GM18519 (cell line): Measurements from ENCODE around the gene DENND4C.
"Not testable (repeated sequence)": the region's sequence is repeated elsewhere in the genome, so short reads cannot be mapped to it uniquely, and the experiment has no call there.

Experiments used
- ATAC-seq: cut with Tn5 transposase; IDR thresholded peaks from one replicate; pipeline ENCODE4 v1.9.1; 2021; ENCODE audit warnings: mild to moderate bottlenecking, moderate library complexity; ENCODE audit not compliant: unreplicated experiment, low FRiP score

Gene DENND4C

GRCh38 chr9:19405771-19406170 lies 175.3 kb downstream of the DENND4C start:
- ATAC-seq = no peak

- ATAC-seq = no peak
These were observed 177.8 kb downstream of the DENND4C start for GRCh38 chr9:19408316-19408692.

- ATAC-seq = peak; percentile 93
These were observed 178.4 kb downstream of the DENND4C start, which contains the start of gene ACER2 for GRCh38 chr9:19408693-19409400. Gene ACER2 (plus strand): TSS chr9:19409009. CDS start chr9:19409085, 76 bp downstream.

GRCh38 chr9:19409401-19410194 lies 179.1 kb downstream of the DENND4C start:
- ATAC-seq = no peak

GRCh38 chr9:19410195-19410503 lies 179.7 kb downstream of the DENND4C start:
- no peak for ATAC-seq

- no peak for ATAC-seq
These were observed 180.1 kb downstream of the DENND4C start for GRCh38 chr9:19410594-19410993.

GRCh38 chr9:19411316-19411715 lies 180.8 kb downstream of the DENND4C start:
- ATAC-seq = no peak

GRCh38 chr9:19413456-19413855 lies 183.0 kb downstream of the DENND4C start:
- not testable (repeated sequence) for ATAC-seq

- ATAC-seq = no peak
These were observed 185.7 kb downstream of the DENND4C start for GRCh38 chr9:19416143-19416542.

- ATAC-seq = no peak
These were observed 190.4 kb downstream of the DENND4C start for GRCh38 chr9:19420877-19421276.
